Measurements from ENCODE around the gene ACMSD.

ACMSD gene

DNA sequence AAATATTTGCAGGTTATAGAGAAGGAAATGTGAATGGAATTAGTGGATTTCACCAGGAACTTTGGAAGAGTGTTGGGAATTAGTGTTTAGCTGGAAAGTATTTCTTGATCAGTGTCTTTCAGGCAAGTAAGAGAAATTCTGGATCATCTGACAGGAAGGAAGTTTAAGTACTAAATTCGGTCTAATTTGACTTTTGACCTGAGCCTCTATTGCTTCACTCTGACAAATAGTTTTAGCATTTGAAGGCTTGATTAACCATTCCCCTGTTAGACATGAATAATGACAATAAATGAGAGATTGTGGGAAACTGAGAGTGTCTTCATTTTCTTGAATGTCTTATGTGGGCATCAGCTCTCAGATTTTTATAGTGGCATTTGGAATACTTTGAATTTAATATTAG is 96.2 kb downstream of the ACMSD start:
- no peak for FAIRE-seq

GRCh38 chr2:134936691-134937090 is 98.3 kb downstream of the ACMSD start:
- DNase-seq (ENCODE audit: extremely low spot score, insufficient read length, low read depth), result no peak
- FAIRE-seq, result no peak

More for the DNA sequence above, 96.2 kb downstream of the ACMSD start:
- DNase-seq (ENCODE audit: extremely low spot score, insufficient read length, low read depth), result no peak

DNA sequence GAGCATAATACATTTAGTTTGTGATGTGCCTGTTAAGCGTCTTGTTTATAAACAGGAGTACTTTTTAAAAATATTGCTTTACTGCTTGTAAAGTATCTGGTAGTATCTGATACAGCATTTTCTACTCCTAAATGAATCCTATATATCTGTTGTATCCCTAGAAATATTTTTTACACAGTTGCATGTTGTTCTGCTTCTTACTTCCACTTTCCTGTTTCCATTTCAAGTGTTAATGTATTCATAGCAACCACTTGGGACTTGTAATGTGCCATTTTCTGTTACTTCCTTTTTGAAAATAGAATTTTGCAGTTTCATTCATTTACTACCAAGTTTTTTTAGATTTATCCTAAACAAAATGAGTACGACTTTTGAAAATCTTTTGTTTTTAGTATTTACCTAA is 105.1 kb downstream of the ACMSD start:
- peak; percentile 91 for FAIRE-seq
- no peak for DNase-seq (ENCODE audit: extremely low spot score, insufficient read length, low read depth)

DNA sequence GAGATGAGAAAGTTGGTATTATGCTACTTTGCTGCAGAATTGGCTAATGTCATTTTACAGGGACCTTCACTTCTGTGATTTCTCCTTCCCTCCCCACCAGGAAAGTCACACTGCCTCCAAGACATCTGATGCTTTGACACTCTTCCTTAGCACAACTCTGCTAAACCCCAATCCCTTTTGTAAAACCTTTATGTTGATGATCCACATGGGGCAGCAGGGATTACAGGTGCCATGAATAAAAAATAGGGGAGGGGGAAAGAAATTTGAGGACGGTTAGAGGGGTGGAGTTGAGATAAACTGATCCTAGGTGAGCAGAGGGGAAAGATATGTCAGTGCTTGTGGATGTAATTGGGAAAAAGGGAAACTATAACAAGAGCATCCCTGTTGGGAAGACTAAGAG is 106.6 kb downstream of the ACMSD start:
- DNase-seq (ENCODE audit: extremely low spot score, insufficient read length, low read depth) (no peak), FAIRE-seq (no peak)

GRCh38 chr2:134946073-134946472 is 107.7 kb downstream of the ACMSD start:
- FAIRE-seq (no peak), DNase-seq (ENCODE audit: extremely low spot score, insufficient read length, low read depth) (no peak)

- FAIRE-seq, result no peak
Observed at GRCh38 chr2:134949981-134950708, 111.7 kb downstream of the ACMSD start.

DNA sequence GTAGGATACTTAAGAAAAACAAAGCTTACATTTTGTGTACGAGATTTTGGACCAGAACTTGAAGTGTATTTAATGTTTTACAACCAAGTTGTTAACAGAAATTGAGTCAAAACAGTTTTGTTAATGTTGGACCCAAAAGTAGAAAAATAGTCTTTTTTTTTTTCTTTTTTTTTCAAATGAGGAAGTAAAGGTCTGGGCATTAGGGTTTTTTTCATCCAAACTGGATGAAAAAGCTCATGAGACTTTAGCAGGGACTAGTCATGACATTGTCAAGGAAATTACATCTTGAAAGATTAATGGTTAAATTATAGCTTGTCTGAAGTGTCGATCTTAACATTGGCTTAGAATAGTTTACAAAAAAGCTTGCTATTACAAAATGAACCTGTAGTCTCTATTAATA is 112.5 kb downstream of the ACMSD start:
- FAIRE-seq (no peak), DNase-seq (ENCODE audit: extremely low spot score, insufficient read length, low read depth) (no peak)

More at GRCh38 chr2:134949981-134950708, 111.7 kb downstream of the ACMSD start:
- no peak for DNase-seq (ENCODE audit: extremely low spot score, insufficient read length, low read depth)
